ENCODE data around the gene AOC1.

GRCh38 chr7:150901160-150902035 lies 49.1 kb downstream of the AOC1 start:
- TF ChIP-seq EZH2 (IDR thresholded peaks at IDR 0.05; ENCODE audit: insufficient read depth, poor library complexity, severe bottlenecking) (no peak), EZH2phosphoT487 (IDR thresholded peaks at IDR 0.05; ENCODE audit: insufficient read depth, low read depth) (no peak)

Measured in GM23248 (cell line).